GM18499 (cell line): Measurements from ENCODE around the gene GAREM1.
"Not testable (repeated sequence)": the region's sequence is repeated elsewhere in the genome, so short reads cannot be mapped to it uniquely, and the experiment has no call there.

Experiments
- ATAC-seq: cut with Tn5 transposase; IDR thresholded peaks from one replicate; pipeline ENCODE4 v1.9.1; 2021; ENCODE audit warnings: moderate number of reproducible peaks; ENCODE audit not compliant: insufficient read depth, unreplicated experiment

GAREM1 gene

DNA sequence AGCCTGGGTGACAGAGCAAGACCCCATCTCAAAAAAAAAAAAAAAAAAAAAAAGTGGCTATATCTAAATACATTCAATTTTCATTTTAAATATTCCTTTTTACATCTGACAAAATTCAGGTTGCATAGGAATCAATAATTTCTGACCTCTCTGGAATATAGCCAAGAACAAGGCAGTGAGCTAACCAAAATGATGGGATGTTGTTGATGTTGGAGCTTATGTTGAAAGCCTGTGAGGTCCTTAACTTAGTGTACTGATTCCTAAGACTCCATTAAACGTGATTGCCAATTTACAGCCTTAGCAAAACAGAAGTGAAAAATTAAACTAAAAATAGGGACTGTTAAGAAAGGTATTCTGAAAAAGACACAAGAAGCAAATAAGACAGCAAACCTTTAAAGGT, 171.2 kb downstream of the GAREM1 start:
- ATAC-seq: no peak

DNA sequence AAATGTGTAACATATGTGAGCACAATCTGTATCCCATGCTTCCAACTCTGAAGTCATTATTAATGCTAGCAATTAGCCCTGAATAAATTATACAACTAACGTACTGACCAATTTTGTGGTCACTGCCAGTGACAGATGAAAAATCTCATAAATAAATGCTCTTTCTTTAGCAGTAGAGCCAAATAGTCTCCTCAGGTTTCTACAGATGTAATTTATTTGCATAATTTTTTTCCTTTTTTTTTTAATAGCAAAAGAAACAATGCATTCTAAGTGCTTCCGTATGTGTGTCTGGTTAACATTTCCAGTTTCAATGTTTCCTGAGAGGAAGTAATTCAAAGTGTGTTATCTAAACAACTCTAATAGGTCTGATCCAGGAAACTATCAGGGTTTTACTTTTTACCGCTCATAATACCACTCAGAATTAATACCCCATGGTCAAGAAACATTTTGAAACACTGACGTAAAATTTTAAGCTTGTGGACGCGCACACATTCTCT, 172.5 kb downstream of the GAREM1 start:
- no peak for ATAC-seq

- no peak for ATAC-seq
These were observed 173.0 kb downstream of the GAREM1 start for GRCh38 chr18:32297579-32298170.

DNA sequence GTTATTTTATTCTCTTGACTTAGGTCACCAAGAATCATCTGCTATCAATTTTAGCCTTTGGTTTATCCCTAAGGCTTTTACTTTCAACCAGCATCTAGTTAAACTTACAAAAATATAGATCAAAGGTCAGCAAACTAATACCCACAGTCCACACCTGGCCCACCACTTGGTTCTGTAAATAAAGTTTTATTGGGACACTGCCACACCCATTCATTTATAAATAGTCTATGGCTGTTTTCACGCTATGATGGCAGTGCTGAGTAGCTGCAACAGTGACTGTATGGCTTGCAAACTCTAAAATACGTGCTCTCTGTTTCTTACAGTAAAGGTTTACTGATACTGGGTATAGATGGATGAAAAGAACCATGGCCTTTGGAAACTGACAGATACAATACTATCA, 173.8 kb downstream of the GAREM1 start:
- no peak for ATAC-seq

- no peak for ATAC-seq
These were observed 175.1 kb downstream of the GAREM1 start for GRCh38 chr18:32295604-32296003.

GRCh38 chr18:32293107-32293506, 177.6 kb downstream of the GAREM1 start:
- no peak for ATAC-seq

- not testable (repeated sequence) for ATAC-seq
These were observed 179.1 kb downstream of the GAREM1 start for GRCh38 chr18:32291623-32292022.

DNA sequence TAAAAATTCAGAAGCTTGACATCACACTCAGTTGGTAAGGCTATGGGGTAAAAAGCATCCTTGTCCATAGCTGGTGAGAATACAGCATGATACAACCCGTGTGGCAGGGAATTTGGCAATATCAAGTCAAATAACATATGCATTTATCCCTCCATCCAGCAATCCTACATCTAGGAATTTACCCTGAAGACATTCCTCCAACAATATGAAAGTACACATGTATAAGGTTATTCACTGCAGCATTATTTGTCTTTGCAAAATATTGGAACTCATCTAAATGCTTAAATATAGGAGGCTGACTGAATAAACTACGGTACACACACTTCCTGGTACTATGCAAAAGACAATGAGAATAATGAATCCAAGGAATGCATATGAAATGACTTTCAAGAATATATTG, 179.9 kb downstream of the GAREM1 start:
- no peak for ATAC-seq

GRCh38 chr18:32289483-32290075, 181.1 kb downstream of the GAREM1 start:
- ATAC-seq: peak; percentile 96

DNA sequence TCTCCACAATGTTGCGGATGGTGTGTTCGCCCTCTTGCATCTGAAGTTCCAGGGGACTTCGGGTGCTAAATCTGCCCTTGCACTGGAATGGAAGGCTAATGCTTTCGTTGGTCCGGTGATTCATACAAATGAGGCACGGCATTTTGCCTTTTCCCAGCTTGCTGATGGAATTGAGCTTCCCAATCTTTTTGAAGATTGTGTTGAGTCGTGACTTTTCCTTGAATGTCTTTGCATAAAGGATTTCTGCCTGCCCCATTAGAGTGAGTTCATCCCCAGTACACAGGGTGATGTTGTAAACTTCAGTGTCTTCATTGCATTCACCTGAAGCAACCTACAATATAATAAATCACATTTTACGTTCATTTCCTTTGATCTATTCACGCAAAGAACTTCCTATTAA, 182.8 kb downstream of the GAREM1 start:
- no peak for ATAC-seq

DNA sequence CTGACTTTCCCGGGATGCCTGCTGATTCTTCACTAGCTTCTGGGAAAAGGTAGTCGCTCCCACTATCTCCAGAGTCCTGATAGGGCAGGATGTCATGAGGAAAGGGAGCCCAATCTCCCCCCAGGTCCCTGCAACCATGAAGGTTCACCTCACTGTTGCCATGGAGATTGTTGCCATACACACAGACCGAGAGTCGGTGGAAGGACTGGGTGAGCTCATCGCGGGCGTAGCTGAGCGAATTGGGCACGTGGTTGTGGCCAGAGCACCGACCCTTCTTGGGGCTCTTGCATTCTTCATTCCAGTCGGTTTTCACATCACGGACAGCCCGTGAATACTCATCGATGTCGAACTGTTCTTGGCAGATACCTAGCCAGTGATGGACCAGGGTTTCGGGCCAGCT, 183.4 kb downstream of the GAREM1 start:
- no peak for ATAC-seq

GRCh38 chr18:32286749-32287148, 183.9 kb downstream of the GAREM1 start:
- no peak for ATAC-seq

- no peak for ATAC-seq
These were observed 186.4 kb downstream of the GAREM1 start for GRCh38 chr18:32284284-32284683.

- no peak for ATAC-seq
These were observed 189.8 kb downstream of the GAREM1 start for GRCh38 chr18:32280911-32281310.

DNA sequence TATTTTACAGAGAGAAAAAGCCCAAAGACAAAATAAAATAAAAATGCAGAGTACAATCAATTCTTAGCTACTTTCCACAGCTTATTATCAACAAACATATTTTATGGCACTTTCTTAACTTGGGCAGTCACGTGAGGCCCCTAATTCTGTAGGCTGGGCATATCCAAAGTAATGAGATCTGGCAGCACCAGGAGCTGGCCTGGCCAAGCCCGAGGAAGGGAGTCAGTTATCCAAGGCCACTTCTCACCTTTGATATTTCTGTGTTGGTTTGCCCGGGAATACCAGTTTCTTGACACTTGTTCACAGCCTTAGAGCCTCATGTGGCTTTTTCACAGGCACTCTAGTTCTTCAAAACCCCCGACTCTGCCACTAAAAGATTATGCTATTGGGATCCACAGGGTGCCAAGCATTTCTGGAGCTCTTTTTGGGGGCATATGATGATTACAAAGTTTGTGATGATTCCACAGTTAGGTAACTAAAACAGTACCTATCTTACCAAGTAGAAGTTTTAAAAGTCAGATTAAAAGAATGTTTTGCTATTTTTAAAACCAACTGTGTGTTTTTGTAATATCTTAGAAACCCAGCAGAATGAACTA, 190.4 kb downstream of the GAREM1 start:
- no peak for ATAC-seq

GRCh38 chr18:32278177-32278799, 192.4 kb downstream of the GAREM1 start:
- ATAC-seq: no peak

- no peak for ATAC-seq
These were observed 193.1 kb downstream of the GAREM1 start for GRCh38 chr18:32277549-32277948.

GRCh38 chr18:32276906-32277305, 193.8 kb downstream of the GAREM1 start:
- no peak for ATAC-seq

DNA sequence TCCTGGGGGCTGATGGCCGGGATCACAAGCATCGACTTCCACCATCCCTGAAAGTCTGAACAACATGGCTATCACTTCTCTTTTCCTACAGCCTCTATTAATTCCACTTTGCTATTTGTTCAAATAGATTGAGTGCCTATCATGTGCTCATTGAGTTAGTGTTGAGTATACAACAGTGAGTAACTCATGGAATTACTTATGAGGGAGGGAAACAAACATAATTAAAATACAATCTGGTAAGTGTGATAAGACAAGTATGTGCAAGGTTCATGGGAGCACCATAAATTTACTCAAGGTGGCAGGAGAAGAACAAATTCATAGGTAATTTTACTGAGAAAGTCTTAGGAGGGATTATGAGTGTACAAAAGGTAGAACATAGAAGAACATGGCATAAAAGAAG, 194.4 kb downstream of the GAREM1 start:
- no peak for ATAC-seq

GRCh38 chr18:32275221-32275620, 195.5 kb downstream of the GAREM1 start:
- no peak for ATAC-seq

DNA sequence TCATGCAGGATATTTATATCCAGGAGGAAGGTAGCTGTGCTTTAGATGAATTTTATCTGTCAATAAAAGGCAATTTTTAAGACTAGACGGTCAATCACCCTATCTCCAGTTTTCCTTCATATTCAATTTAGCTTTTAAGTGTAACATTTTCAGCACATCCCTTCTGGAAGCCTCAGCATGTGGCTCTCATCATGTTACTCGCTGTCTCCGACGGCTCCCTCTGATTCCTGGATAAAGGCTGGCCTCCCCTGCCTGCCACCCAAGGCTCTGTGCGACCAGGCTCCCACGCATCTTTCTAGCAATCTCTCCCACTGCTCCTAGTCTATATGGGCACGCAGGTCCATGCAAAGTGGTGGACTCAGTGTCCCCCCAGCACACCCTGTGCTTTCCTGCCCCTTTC, 196.4 kb downstream of the GAREM1 start:
- ATAC-seq: no peak
